Testis (tissue), 3 donors: ENCODE data around the gene COL23A1. TPM values are rescaled to one million over a fixed set of nuclear protein-coding genes. Genes with fewer than 3 reads are reported as not detected.

ENCODE experiments used
- DNase-seq: peaks from one replicate; pipeline ENCODE4 v3.0.0-alpha.2; 2019
- H3K27ac ChIP-seq, 2 donors: fragments of 200-600 bp; sonication (generic); one replicate each; pipeline ENCODE4 v1.5.1; 2019
- H3K27me3 ChIP-seq: fragments of 200-600 bp; sonication (generic); one replicate; pipeline ENCODE4 v1.5.1; 2019
- H3K36me3 ChIP-seq: fragments of 200-600 bp; sonication (generic); one replicate; pipeline ENCODE4 v1.5.1; 2017; ENCODE audit warnings: low read depth; ENCODE audit errors: missing control alignments
- H3K4me1 ChIP-seq: fragments of 200-600 bp; sonication (generic); one replicate; pipeline ENCODE4 v1.5.1; 2019
- H3K4me3 ChIP-seq, 2 donors: fragments of 200-600 bp; sonication (generic); one replicate each; pipeline ENCODE4 v1.5.1; 2017 to 2019
- H3K9me3 ChIP-seq: fragments of 200-600 bp; sonication (generic); one replicate; pipeline ENCODE4 v1.5.1; 2017
- CTCF ChIP-seq, 3 experiments: fragments of 450-650 bp in 2 of 3; fragments of 200-600 bp in 1 of 3; sonication (generic) in 1 of 3; IDR thresholded peaks; one replicate each; pipeline ENCODE4 v1.5.1; 2016 to 2019; ENCODE audit warnings: antibody characterized with exemption in 3 of 3, mild to moderate bottlenecking in 2 of 3, moderate library complexity in 1 of 3
- POLR2A ChIP-seq: fragments of 450-650 bp; IDR thresholded peaks from one replicate; pipeline ENCODE4 v1.6.1; 2017; ENCODE audit warnings: antibody characterized with exemption, mild to moderate bottlenecking, moderate library complexity
- WGBS, 2 donors: methylation state at CpG; one replicate each; pipeline ENCODE4 v1.1.5; 2018; 5-methylcytosine and 5-hydroxymethylcytosine counted together
- intact Hi-C: fragments of 100-400 bp; cut with DNase I; formaldehyde crosslinking; loops from one replicate; pipeline ENCODE4 v1.15.1; 2023; ENCODE audit warnings: low total_unique reads
- polyA plus RNA-seq: library from polyadenylated mRNA; stranded (reverse); fragments of 350-450 nt; fragmentation: Illumina TruSeq; extraction: RNeasy Lipid Tissue Mini Kit (QIAGEN cat#74804); gene quantifications from one replicate; pipeline ENCODE4 v1.2.3, GENCODE V29; 2014; ENCODE audit warnings: low read depth, low replicate concordance; ENCODE audit not compliant: insufficient read depth
- total RNA-seq, 2 donors: library from RNA; depleted of rRNA; stranded (reverse); fragments of >200 nt; gene quantifications; one replicate each; pipeline ENCODE4 v1.2.3, GENCODE V29; 2016

COL23A1 gene
- total and polyA plus RNA-seq, 3 donors from 2014 or later = 4.3 to 5.5 (median 5.0) TPM

- intact Hi-C loops = no loop called here
- WGBS, 2 donors = 89% methylated on average over 12 of the region's 12 CpGs
- Histone ChIP-seq H3K27me3 (no peaks in the 10 kb centered on the region), H3K27ac (no peak overlapping the region), H3K36me3 (no peaks in the 10 kb centered on the region), H3K4me3 (no peak overlapping the region), H3K4me1 (peaks cover 2% of the 10 kb centered on the region), H3K9me3 (no peaks in the 10 kb centered on the region)
- TF ChIP-seq CTCF (IDR thresholded peaks at IDR 0.05) (no peak), POLR2A (no peak)
- DNase-seq = no peak
Measured at GRCh38 chr5:178367736-178368120, 222.5 kb downstream of the COL23A1 start.

- Histone ChIP-seq H3K4me1 (peaks cover 2% of the 10 kb centered on the region), H3K36me3 (no peaks in the 10 kb centered on the region), H3K9me3 (no peaks in the 10 kb centered on the region), H3K27ac (no peak overlapping the region), H3K27me3 (no peaks in the 10 kb centered on the region), H3K4me3 (no peak overlapping the region)
- WGBS, 2 donors = 73 to 80% methylated on average over 18 to 21 of the region's 21 CpGs
- intact Hi-C loops = no loop called here
- no peak for DNase-seq
- TF ChIP-seq POLR2A = no peak
- no peak for TF ChIP-seq CTCF (IDR thresholded peaks at IDR 0.05)
Measured at GRCh38 chr5:178366998-178367735, 223.0 kb downstream of the COL23A1 start.

GRCh38 chr5:178365501-178366440, 224.4 kb downstream of the COL23A1 start:
- H3K27ac ChIP-seq = no peak overlapping the region
- no peaks in the 10 kb centered on the region for H3K9me3 ChIP-seq
- no peak overlapping the region for H3K4me3 ChIP-seq
- DNase-seq = no peak
- intact Hi-C loops = no loop called here
- 89 to 93% methylated on average over 20 to 27 of the region's 27 CpGs for WGBS, 2 donors
- H3K36me3 ChIP-seq = no peaks in the 10 kb centered on the region
- no peak for TF ChIP-seq POLR2A
- TF ChIP-seq CTCF (IDR thresholded peaks at IDR 0.05) = no peak
- H3K4me1 ChIP-seq = no peaks in the 10 kb centered on the region
- no peaks in the 10 kb centered on the region for H3K27me3 ChIP-seq

- TF ChIP-seq CTCF (IDR thresholded peaks at IDR 0.05) (no peak), POLR2A (no peak)
- no peak overlapping the region for H3K27ac ChIP-seq
- intact Hi-C loops = no loop called here
- no peaks in the 10 kb centered on the region for H3K4me1 ChIP-seq
- H3K9me3 ChIP-seq = no peaks in the 10 kb centered on the region
- no peak overlapping the region for H3K4me3 ChIP-seq
- DNase-seq = no peak
- H3K27me3 ChIP-seq = no peaks in the 10 kb centered on the region
- H3K36me3 ChIP-seq = no peaks in the 10 kb centered on the region
- 88 to 94% methylated on average over 6 to 7 of the region's 7 CpGs for WGBS, 2 donors
Measured at GRCh38 chr5:178364326-178364675, 225.9 kb downstream of the COL23A1 start.
